Activated CD8-positive, alpha-beta memory T cell treated with anti-CD3 and anti-CD28 coated beads for 48 hours (primary cell): ENCODE data around the gene MMRN2.
"Not testable (repeated sequence)": the region's sequence is repeated elsewhere in the genome, so short reads cannot be mapped to it uniquely, and the experiment has no call there.

ENCODE experiments used
- DNase-seq, 3 experiments: peaks; one replicate each; pipeline ENCODE4 v3.0.0-alpha.2; 2020; ENCODE audit warnings: low read depth in 2 of 3, low spot score in 2 of 3

The MMRN2 gene

GRCh38 chr10:86941426-86941825 is 16.0 kb downstream of the MMRN2 start:
- no peak for DNase-seq

DNA sequence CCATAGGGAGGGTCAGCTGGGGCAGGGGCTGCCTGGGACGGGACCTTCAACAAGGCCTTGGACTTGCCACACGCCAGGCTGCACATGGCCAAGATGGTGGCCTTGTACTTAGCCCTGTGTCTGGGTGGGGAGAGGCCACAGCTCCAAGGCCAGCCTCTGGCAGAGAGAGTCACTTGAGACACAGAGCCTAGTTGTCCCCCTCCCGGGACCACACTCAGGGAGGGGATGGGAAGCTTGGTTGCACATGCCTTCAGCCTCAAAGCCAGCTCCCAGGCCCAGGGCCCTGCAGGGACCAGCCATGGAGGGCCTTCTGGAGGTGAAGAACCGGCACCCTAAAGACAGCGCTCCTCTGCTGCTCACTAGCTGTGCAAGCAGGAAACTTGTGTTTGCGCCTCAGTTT is 16.7 kb downstream of the MMRN2 start:
- DNase-seq: no peak

DNA sequence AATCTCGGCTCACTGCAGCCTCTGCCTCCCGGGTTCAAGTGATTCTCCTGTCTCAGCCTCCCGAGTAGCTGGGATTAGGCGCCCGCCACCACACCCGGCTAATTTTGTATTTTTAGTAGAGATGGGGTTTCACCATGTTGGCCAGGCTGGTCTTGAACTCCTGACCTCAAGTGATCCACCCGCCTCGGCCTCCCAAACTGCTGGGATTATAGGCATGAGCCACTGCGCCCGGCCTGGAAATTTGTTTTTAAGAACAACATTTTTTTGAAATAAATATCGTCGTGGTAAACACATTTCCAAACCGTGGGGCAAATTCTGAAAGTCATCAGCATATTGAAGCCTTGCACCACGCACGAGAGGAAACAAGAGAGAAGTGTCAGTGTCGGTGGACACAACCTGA is 17.3 kb downstream of the MMRN2 start:
- not testable (repeated sequence) for DNase-seq

- DNase-seq: no peak
Measured at GRCh38 chr10:86938260-86938659, 19.2 kb downstream of the MMRN2 start.

DNA sequence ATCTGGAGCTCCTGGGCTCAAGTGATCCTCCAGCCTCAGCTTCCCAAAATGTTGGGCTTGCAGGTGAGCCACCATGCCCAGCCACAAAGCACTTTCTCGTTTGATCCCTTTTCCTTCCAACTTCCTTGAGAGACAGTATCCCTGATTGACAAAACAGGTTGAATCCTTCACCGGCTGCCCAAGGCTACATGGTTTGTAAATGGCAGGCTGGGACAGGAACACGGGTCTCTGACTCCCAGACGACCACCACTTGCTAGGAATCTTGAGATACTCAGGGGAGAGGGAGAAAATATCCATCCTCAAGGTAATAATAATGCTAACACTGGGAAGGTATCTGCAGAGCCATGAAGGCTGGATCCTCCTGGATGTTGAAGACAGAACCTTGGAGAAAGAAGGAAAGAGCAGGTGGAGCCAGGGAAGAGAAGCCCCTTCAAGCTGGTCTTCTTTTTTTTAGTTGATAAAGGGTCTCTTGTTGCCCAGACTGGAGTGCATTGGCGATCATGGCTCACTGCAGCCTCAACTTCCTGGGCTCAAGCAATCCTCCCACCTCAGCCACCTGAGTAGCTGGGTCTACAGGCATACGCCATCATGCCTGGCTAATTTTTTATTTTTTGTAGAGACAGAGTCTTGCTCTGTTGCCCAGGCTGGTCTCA is 19.8 kb downstream of the MMRN2 start:
- DNase-seq: no peak

DNA sequence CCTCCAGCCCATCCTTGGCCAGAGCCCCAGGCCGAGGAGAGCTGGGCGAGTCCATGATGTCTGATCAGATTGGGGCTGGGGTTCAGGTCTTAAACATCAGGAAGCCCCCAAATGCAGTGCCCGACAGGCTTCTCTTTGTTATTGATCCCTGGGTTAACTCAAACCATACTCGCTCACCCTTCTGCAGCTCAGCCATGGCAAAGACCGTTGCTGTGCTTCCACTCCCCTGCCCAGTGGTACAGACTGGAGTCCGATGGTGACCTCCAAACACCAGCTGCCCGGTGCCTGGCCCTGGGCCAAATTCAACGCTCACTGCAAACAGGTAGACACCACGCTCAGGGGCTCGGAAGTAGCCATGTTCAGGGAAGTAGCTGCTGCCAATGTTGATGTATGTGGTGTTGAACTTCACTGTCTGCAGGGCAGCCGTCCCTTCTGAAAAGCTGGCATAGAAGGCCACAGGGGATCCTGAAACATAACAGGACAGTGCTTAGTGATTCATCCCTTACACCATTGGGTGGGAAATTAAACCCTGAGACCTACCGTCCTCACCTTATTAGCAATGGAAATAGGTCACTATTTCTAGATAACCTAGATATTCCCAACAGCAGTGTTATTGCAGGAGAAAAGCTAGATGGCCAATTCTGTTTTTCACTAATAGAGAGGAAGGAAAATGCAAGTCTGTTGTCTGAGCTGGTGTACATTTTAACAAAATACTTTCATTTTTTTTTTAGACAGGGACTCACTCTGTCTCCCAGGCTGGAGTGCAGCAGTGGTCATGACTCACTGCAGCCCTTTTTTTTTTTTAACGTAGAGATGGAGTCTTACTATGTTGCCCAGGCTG is 20.5 kb downstream of the MMRN2 start:
- no peak for DNase-seq

DNA sequence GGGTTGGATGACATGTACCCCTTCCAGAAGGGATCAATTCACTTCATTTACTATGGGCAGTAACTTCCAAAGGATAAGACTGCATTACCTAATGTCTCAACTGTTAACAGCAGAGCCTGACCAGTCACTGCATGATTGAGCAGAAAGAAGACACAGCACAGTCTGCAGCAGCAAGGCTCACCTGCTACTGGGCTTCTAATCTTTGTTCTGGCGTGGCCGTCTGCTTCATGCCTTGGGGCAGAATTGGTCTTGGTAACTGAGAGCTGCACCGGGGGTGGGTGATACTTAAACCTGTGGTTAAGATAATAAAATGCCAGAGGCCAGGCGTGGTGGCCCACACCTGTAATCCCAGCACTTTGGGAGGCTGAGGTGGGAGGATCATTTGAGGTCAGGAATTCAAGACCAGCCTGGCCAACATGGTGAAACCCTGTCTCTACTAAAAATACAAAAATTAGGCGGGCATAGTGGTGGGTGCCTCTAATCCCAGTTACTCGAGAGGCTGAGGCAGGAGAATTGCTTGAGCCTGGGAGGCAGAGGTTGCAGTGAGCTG is 23.2 kb downstream of the MMRN2 start:
- DNase-seq: not testable (repeated sequence)

DNA sequence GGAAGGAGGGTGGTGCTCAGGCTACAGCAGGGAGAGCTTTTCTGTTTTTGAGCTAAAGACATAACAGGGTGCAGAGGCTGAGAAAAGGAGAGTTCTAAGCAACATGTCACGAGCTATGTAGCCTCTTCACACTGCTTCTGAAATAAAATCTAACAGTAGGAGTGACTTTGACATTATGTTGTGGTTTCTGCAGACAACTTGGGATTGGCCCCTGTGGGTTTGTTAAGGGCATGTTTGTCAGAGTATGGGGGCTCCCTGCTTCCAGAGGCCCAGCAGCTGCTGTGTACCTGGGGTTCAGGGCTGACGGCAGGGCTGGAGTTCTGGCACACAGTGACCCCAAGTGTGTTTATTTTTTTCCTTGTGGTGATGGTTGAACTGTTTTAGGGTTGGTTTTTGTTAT is 24.7 kb downstream of the MMRN2 start:
- no peak for DNase-seq

DNA sequence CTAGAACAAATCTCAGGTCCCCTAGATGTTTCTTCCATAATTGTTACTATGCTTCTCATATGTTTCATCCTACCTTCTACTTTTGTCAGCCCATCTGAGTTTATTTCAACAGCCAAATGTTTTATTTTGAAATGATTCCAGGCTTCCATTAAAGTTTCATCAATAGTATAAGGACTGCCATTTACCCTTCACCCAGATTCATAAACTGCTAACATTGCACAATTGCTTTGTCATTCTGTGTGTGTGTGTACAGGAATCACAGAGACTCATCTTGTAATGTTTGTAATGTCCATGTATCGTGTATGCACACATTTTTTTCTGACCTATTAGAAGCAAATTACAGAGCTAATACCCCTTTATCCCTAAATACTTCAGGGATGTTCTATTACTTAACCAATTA is 25.5 kb downstream of the MMRN2 start:
- no peak for DNase-seq

DNA sequence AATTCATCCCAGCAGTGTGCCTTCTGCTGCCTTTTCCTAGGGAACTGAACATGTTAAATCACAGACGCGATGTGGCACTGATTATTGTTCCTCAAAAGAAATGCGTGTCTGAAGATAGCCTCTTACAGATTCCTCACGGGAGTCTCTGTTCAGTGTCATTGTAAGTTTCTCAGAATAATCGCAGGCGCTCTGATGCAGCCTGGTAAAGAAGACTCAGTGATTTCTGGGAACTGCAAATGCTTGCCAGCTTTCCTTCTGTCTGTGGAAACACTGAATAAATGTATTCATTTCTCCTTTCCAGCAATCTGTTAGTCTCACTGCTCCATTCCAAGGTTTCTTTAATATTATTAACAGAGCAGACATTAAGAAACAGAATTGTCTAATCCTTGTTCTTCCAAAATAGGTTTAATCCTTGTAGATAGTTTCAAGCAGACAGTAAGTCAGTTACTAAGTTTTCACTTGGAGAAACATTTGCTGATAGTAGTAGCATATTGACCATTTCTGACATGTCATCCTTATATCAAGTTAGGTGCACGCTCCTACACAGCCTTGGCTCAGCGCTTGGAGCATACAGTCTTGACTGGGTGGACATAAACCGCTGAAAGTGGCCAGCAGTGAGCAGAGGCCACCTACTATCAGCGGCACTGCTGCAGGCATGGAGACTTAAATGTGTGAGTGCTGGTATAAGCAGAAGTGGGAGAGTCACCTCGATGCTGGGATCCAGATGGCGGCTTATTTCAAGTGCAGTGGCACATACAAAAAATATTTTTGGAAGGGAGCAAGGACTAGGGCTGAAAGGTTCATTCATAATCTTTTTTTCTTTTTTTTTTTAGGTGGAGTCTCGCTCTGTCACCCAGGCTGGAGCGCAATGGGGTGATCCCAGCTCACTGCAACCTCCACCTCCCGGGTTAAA is 27.7 kb downstream of the MMRN2 start:
- no peak for DNase-seq

DNA sequence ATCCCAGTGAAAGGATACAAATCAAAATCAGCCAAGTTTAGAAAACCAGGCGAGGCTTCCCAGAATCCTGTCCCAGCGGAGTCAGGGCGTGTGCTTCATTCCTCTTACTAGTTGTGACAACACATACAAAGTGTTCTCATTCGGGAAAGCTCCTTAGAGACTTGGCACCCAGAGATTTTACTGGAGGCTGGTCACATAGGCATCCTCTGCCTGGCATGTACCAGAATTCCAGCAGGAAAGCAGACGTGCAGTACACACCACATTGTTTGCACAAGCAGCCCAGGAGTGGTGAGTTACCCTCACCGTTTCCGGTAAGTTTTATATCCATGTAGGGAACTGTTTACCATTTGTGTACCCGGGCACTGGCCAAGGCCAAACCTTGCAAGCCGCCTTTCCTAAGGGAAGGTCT is 34.9 kb downstream of the MMRN2 start:
- DNase-seq: no peak

- DNase-seq: no peak
Measured at GRCh38 chr10:86918022-86918471, 39.4 kb downstream of the MMRN2 start.

GRCh38 chr10:86914734-86915133 is 42.7 kb downstream of the MMRN2 start:
- no peak for DNase-seq

DNA sequence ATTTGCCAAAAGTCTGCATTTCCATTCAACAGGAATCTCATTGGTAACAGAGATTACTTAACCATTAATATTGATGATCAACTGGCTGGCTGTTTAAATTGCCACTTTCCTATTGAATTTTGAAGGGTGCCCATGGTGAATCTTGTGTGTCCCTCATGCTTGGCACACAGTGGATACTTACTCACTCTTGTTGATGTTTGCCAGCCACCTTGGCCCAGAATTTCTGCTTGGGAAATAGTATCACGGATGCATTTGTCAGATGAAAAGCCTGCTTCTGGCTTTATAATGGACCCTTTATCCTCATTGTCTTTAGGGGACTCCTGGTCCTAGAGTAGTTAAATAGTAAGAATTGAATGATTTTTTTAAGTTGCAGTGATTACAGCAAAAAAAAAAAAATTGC is 52.0 kb downstream of the MMRN2 start:
- no peak for DNase-seq

- no peak for DNase-seq
Measured at GRCh38 chr10:86904600-86904999, 52.8 kb downstream of the MMRN2 start.

- DNase-seq: no peak
Measured at GRCh38 chr10:86900955-86901354, 56.5 kb downstream of the MMRN2 start.

DNA sequence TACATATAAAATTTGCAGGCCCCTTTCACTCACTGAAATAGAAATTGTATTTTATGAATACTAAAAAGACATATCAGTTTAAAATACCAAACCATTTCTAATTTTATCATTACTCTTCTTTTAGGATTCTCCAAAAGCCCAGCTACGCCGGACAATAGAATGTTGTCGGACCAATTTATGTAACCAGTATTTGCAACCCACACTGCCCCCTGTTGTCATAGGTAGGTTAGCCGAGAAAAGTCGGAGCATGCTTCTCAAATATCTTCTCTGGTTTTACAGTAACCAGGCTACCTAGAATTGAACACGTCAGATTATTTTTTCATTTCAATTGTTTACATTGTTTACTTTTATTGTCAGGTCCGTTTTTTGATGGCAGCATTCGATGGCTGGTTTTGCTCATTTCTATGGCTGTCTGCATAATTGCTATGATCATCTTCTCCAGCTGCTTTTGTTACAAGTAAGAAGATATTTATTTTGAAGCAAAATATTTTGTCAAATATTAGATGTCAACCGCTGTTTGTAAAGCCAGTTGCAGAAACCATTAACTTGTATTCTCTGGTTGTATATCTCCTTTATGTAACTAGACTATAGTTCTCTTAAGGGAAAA is 57.6 kb downstream of the MMRN2 start:
- DNase-seq: no peak

DNA sequence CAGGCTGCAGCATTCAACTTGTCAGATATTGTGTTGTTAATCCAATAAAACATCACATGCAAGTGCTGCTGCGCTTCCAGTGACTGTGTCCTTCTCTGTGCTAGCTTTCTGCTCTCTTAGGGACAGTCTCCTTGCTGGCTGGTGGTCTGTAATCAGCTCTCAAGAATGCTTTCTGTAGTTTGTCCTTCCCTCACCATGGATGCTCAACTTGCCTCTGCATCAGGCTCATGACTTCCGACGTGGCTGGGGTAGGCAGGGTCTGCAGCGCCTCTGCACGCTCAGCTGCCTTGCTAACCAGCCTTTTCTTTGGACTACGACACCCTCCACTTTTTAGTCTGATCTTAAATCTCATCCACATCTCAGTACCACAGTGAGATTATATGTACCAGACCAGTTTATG is 58.3 kb downstream of the MMRN2 start:
- DNase-seq: no peak

DNA sequence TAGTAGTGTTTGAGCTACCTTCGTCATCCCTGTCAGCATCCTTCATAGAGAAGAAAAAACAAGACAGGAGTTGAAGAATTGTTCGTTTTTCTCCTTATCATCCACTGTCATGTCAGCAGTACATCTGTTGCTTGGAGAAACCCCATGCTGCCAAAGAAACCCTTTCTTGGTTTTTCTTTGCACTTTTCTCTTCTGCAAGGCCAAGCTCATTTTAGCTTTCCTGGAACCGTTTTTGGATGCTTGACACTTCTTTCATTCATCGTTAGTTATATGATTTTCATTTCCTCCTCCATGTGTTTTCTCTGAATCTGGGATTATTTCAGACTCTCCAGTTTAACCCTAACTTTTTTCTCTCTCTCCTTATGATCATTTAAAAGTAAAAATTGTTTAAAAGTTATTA is 58.9 kb downstream of the MMRN2 start:
- no peak for DNase-seq

DNA sequence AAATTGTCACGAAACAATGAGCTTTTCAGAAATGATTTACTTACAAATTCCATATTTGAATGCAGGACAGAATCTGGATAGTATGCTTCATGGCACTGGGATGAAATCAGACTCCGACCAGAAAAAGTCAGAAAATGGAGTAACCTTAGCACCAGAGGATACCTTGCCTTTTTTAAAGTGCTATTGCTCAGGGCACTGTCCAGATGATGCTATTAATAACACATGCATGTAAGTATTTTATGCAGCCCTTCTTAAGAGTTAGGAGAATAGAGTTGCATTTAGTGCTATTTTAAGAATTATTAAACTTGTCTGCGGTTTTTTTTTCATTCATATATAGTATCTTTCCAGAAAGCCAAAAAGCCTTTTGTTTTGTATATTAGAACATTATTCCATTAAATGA is 67.4 kb downstream of the MMRN2 start:
- no peak for DNase-seq
